HuH-7.5 (cell line): ENCODE results near the gene RNF121.

Source experiments
- DNase-seq: peaks from one replicate; pipeline ENCODE4 v3.0.0; 2011; ENCODE audit warnings: low spot score

The RNF121 gene

GRCh38 chr11:71988050-71988449 is 59.2 kb downstream of the RNF121 start:
- no peak for DNase-seq

GRCh38 chr11:71990701-71991100 is 61.9 kb downstream of the RNF121 start:
- DNase-seq = no peak

GRCh38 chr11:71991494-71991893 is 62.6 kb downstream of the RNF121 start:
- DNase-seq = no peak

GRCh38 chr11:71992136-71992730 is 63.4 kb downstream of the RNF121 start:
- DNase-seq = no peak

GRCh38 chr11:71994786-71995185 is 65.9 kb downstream of the RNF121 start:
- no peak for DNase-seq

- no peak for DNase-seq
Observed at GRCh38 chr11:71995726-71996291, 67.0 kb downstream of the RNF121 start.

- no peak for DNase-seq
Observed at GRCh38 chr11:71996517-71996916, 67.7 kb downstream of the RNF121 start.

- no peak for DNase-seq
Observed at GRCh38 chr11:71996946-71997345, 68.1 kb downstream of the RNF121 start.

- DNase-seq = no peak
Observed at GRCh38 chr11:71997594-71997993, 68.7 kb downstream of the RNF121 start.

GRCh38 chr11:71998061-71998460 is 69.2 kb downstream of the RNF121 start:
- DNase-seq = no peak

GRCh38 chr11:71998649-71999310 is 69.9 kb downstream of the RNF121 start, which contains the start of gene IL18BP:
Gene IL18BP, plus strand, starts transcription at chr11:71998909. Its CDS starts 1,076 bp downstream, at chr11:71999985.
- no peak for DNase-seq

GRCh38 chr11:71999362-71999761 is 70.5 kb downstream of the RNF121 start:
- no peak for DNase-seq

- no peak for DNase-seq
Observed at GRCh38 chr11:71999798-72000197, 71.0 kb downstream of the RNF121 start.

GRCh38 chr11:72000202-72000867 is 71.5 kb downstream of the RNF121 start:
- no peak for DNase-seq

GRCh38 chr11:72001285-72001684 is 72.4 kb downstream of the RNF121 start:
- DNase-seq = no peak

- DNase-seq = no peak
Observed at GRCh38 chr11:72001834-72002591, 73.2 kb downstream of the RNF121 start.

GRCh38 chr11:72002841-72003775 is 74.3 kb downstream of the RNF121 start:
- DNase-seq = no peak

- DNase-seq = no peak
Observed at GRCh38 chr11:72003776-72004171, 74.9 kb downstream of the RNF121 start.

- DNase-seq = no peak
Observed at GRCh38 chr11:72004515-72005346, 75.9 kb downstream of the RNF121 start.
